NCI-H2081 (cell line): ENCODE measurements around the gene FAM25G.

Experiments used
- DNase-seq, 2 experiments: peaks; one replicate each; lab custom pipeline; 2025; lab: John Stamatoyannopoulos, UW

FAM25G gene

GRCh38 chr10:47449102-47449978 lies 42.2 kb downstream of the FAM25G start:
- no peak for DNase-seq

GRCh38 chr10:47447705-47448104 lies 43.8 kb downstream of the FAM25G start:
- no peak for DNase-seq

GRCh38 chr10:47447209-47447608 lies 44.3 kb downstream of the FAM25G start:
- no peak for DNase-seq

- no peak for DNase-seq
Observed at GRCh38 chr10:47445720-47446119, 45.8 kb downstream of the FAM25G start.

- DNase-seq: no peak
Observed at GRCh38 chr10:47444047-47444446, 47.5 kb downstream of the FAM25G start.

- DNase-seq: no peak
Observed at GRCh38 chr10:47443145-47443544, 48.4 kb downstream of the FAM25G start.

GRCh38 chr10:47442351-47442750 lies 49.1 kb downstream of the FAM25G start:
- no peak for DNase-seq

GRCh38 chr10:47441938-47442337 lies 49.6 kb downstream of the FAM25G start:
- no peak for DNase-seq

GRCh38 chr10:47440207-47440606 lies 51.3 kb downstream of the FAM25G start:
- no peak for DNase-seq

- peak in 1 of 2 experiments; percentile 27 for DNase-seq
Observed at GRCh38 chr10:47438857-47439474, 52.5 kb downstream of the FAM25G start.
